Fibroblast of the aortic adventitia (primary cell): ENCODE results near the gene EIF4EBP3. TPM values are rescaled to one million over a fixed set of nuclear protein-coding genes. Genes with fewer than 3 reads are reported as not detected.
"Not testable (repeated sequence)": the region's sequence is repeated elsewhere in the genome, so short reads cannot be mapped to it uniquely, and the experiment has no call there.

Experiments used
- DNase-seq: peaks from one replicate; pipeline ENCODE4 v3.0.0-alpha.2; 2010; ENCODE audit warnings: low read depth
- H3K4me3 ChIP-seq: 2 replicates; pipeline ENCODE4 v1.5.1; 2011; ENCODE audit warnings: low read depth, mild to moderate bottlenecking, control low read depth, low read length, moderate library complexity
- CTCF ChIP-seq: IDR thresholded peaks from 2 replicates; pipeline ENCODE4 v1.5.1; 2011; ENCODE audit warnings: mild to moderate bottlenecking, low read length, control low read depth, inconsistent platforms; ENCODE audit not compliant: insufficient read depth
- total RNA-seq: library from RNA; depleted of rRNA; stranded (reverse); fragments of >200 nt; gene quantifications from 2 replicates; pipeline ENCODE4 v1.2.3, GENCODE V29; 2012; ENCODE audit warnings: low replicate concordance

EIF4EBP3 gene
- total RNA-seq, 1 donor = 4.7 TPM

DNA sequence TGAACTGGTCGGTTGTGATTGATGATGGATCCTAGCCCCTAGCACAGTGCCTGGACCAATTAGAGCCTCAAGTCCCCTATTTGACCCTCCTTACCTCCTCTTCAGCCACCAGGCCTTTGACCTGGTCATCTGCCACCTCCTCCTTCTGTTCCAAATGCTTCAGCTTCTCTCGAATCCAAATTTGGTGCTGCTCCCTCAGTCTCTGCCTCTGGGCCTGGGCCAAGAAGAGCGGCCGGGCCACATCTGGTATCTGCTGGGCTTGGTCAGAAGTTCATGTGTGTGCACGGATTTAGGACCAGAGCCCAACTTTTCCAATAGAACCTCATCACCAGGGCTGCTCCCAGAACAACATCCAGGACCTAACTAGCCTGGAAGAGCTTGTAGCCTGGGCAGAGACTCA lies 23.6 kb downstream of the EIF4EBP3 start:
- H3K4me3 ChIP-seq = no peak overlapping the region
- DNase-seq = no peak
- TF ChIP-seq CTCF = no peak

- no peak for DNase-seq
- TF ChIP-seq CTCF = no peak
- no peak overlapping the region for H3K4me3 ChIP-seq
Observed at GRCh38 chr5:140573683-140574082, 26.2 kb downstream of the EIF4EBP3 start.

DNA sequence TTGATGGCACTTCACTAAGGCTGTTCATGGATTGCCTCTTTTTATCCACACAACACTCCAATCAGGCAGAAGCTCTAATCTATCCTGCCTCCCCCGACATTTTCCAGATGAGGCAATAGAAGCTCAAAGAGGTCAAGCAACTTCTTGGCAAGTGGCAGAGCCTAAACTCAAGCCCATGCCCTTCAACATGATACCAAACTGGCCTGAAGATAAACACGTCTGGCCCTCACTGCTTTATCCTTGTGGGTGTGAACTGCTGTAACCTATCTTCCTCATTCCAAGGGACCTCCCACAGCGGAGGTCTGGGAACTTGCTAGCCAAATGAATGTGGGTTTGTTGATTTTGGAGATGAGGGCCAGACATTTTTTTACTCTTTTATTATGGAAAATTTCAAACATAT lies 26.7 kb downstream of the EIF4EBP3 start:
- H3K4me3 ChIP-seq = no peak overlapping the region
- DNase-seq = peak; percentile 82
- no peak for TF ChIP-seq CTCF

DNA sequence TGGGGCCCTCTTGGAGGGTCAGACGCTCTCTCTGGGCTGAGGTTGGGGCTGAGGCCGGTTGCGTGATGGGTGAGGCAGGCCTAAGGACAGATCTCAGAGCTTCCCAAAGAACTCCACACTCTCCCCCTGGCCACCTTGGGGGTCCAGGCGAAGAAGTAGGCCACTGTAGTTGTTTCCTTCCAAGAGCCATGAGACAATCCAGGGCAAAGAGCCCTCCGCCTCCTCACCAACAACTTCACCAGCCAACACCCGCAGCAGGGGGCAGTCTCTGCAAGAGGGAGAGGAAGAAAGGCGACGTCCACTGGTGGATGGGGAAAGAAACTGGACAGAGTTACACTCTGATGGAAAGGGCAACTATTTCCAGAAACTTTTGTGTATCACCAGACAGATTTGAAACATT lies 27.8 kb downstream of the EIF4EBP3 start:
- H3K4me3 ChIP-seq = no peak overlapping the region
- peak; percentile 70 for DNase-seq
- TF ChIP-seq CTCF = peak; percentile 62

DNA sequence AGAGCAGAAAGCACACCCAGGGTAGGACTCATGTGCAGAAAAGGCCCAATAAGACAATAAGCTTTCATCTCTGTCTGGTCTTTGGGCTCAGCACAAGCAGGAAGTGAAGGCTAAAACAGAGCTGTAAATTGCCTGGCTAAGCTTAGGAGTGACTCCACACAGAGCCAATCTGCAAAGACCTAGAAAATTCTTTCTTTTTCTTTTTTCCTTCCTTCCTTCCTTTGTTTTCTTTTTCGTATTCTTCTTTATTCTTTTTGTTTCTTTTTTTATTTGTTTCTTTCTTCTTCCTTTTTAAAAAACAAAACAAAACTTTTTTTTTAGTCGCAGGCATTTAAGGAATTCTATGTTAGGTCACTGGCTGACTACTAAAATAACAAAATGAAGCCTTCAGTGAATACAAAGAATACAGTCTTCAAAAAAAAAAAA lies 29.3 kb downstream of the EIF4EBP3 start:
- DNase-seq = peak; percentile 31
- TF ChIP-seq CTCF = no peak
- no peak overlapping the region for H3K4me3 ChIP-seq

- H3K4me3 ChIP-seq, DNase-seq: not testable (repeated sequence)
- TF ChIP-seq CTCF = peak; percentile 7
Observed at GRCh38 chr5:140579188-140579747, 31.8 kb downstream of the EIF4EBP3 start.

DNA sequence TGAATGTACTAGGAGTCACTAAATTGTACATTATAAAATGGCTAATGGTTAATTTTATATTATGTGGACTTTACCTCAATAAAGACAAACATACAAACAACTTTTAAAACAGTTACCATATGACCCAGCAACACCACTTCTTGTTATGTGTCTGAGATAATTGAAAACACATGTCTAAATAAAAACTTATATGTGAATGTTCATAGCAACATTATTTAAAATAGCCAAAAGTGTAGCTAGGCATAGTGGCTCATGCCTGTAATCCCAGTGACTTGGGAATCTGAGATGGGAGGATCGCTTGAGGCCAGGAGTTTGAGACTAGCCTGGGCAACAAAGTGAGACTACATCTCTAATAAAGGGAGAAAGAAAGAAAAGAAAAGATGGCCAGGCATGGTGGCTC lies 40.0 kb downstream of the EIF4EBP3 start:
- DNase-seq = no peak
- H3K4me3 ChIP-seq = no peak overlapping the region
- TF ChIP-seq CTCF = no peak
